Measurements from ENCODE around the gene ITGAL.

DNA sequence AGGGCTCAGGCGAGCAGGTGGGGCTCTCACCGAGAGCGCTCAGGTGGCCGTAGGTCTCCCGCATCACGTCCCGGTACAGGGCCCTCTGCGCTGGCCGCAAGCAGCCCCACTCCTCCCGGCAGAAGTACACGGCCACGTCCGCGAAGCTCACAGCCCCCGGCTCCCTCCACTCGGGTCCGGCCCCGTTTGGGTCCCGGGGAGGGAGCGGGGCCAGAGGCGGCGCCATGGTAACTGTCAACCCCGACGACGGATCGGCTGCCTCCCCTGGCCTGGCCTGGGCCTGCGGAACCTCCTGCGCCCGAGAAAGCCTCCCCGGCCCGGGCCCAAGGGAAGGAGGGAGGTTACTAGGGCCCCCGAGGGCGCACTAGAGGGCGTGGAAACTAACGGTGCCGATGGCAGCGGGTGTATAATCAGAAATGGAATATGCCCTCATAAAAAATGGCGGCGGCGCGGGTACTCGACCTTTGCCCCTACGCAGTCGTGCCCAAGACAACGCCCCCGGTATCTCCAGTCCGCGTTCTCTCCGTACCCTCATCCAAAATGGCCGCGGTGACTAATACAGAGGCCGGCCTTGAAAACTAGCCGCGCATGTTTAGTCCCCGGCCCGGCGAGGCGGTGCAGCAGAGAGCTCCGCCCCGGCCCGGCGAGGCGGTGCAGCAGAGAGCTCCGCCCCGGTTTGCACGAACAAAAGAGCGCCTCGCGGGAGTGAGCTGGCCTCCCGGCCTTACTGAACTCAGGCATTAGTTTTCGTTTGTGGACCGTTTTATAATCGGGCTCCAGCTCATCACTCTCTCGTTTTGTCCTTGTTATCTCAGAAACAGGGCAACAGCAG is 85.6 kb downstream of the ITGAL start, which contains the start of gene ZNF764:
- peak; percentile 23 to 69 (median 57) for TF ChIP-seq POLR2A (IDR thresholded peaks at IDR 0.05)
- TF ChIP-seq, protein P1, sequence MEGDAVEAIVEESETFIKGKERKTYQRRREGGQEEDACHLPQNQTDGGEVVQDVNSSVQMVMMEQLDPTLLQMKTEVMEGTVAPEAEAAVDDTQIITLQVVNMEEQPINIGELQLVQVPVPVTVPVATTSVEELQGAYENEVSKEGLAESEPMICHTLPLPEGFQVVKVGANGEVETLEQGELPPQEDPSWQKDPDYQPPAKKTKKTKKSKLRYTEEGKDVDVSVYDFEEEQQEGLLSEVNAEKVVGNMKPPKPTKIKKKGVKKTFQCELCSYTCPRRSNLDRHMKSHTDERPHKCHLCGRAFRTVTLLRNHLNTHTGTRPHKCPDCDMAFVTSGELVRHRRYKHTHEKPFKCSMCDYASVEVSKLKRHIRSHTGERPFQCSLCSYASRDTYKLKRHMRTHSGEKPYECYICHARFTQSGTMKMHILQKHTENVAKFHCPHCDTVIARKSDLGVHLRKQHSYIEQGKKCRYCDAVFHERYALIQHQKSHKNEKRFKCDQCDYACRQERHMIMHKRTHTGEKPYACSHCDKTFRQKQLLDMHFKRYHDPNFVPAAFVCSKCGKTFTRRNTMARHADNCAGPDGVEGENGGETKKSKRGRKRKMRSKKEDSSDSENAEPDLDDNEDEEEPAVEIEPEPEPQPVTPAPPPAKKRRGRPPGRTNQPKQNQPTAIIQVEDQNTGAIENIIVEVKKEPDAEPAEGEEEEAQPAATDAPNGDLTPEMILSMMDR (IDR thresholded peaks at IDR 0.05) = peak in 1 of 7 experiments; percentile 31
